Measurements from ENCODE around the gene OR2L13.

DNA sequence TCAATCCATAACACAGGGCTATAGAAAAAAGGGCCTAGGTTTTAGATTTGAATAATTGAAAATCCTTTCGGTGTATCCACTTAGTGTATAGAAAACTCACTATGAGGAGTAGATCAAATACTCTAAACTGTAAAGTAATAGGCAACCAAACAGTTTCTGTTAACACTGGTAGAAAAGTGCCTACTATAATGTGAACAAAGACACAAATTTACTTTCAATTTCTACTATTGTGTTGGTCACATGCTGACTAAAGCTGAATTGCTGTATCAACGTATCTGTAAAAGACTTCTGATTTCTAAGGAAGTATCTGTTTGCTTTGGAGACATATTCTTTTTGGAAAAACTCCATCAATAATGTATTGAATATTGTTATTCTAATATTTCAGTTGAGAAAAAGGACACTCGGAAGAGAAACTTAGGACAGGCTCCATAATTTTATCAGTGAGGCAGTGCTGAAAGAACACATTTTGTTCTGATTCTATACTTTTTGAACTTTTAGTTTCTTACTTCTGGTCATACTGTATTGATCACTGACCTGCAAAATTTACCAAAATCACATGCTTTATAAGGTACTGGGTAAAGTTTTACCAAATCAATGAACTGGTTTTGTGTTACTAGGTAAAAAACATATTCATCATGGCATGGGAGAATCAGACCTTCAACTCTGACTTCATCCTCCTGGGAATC lies 49.7 kb downstream of the OR2L13 start, which contains the start of gene OR2M5:
- no peak for TF ChIP-seq CTCF (IDR thresholded peaks at IDR 0.05; ENCODE audit: extremely low read depth in 1 of 2, insufficient read depth in 1 of 2, low read depth in 1 of 2, low read length in 2 of 2)
- no peak for TF ChIP-seq POLR2A (IDR thresholded peaks at IDR 0.05; ENCODE audit: low read depth, low read length)
- TF ChIP-seq POLR2AphosphoS5 (IDR thresholded peaks at IDR 0.05; ENCODE audit: insufficient read depth, low read depth, low read length): no peak
- TF ChIP-seq EZH2 (IDR thresholded peaks at IDR 0.05; ENCODE audit: borderline replicate concordance, low read depth, low read length, severe bottlenecking): no peak
- no peak for TF ChIP-seq MAX (IDR thresholded peaks at IDR 0.05; ENCODE audit: insufficient read depth, insufficient read length)
- no peak for TF ChIP-seq MYC (IDR thresholded peaks at IDR 0.05; ENCODE audit: low read depth, low read length)
- no peak for TF ChIP-seq JUN (IDR thresholded peaks at IDR 0.05; ENCODE audit: borderline replicate concordance, insufficient read depth, insufficient read length, low read depth)

All from endothelial cell of umbilical vein (primary cell).